HG03457 (cell line): ENCODE measurements around the gene MAP3K15.

Experiments used
- ATAC-seq: cut with Tn5 transposase; IDR thresholded peaks from one replicate; pipeline ENCODE4 v1.9.1; 2021; ENCODE audit warnings: moderate number of reproducible peaks; ENCODE audit not compliant: unreplicated experiment

MAP3K15 gene

GRCh38 chrX:19514791-19515614, at the start of gene MAP3K15:
MAP3K15 (minus strand) TSS chrX:19515508; CDS start chrX:19515261, 247 bp downstream.
- no peak for ATAC-seq

- ATAC-seq: no peak
Measured at GRCh38 chrX:19564606-19565005, 49.3 kb upstream of the MAP3K15 start.

- ATAC-seq: no peak
Measured at GRCh38 chrX:19563746-19564145, 48.4 kb upstream of the MAP3K15 start.

GRCh38 chrX:19563327-19563726, 48.0 kb upstream of the MAP3K15 start:
- ATAC-seq: no peak

- ATAC-seq: no peak
Measured at GRCh38 chrX:19560611-19561010, 45.3 kb upstream of the MAP3K15 start.

GRCh38 chrX:19557822-19558221, 42.5 kb upstream of the MAP3K15 start:
- ATAC-seq: no peak

GRCh38 chrX:19556202-19556601, 40.9 kb upstream of the MAP3K15 start:
- no peak for ATAC-seq

- ATAC-seq: no peak
Measured at GRCh38 chrX:19555683-19556082, 40.4 kb upstream of the MAP3K15 start.

- no peak for ATAC-seq
Measured at GRCh38 chrX:19555236-19555635, 39.9 kb upstream of the MAP3K15 start.

- no peak for ATAC-seq
Measured at GRCh38 chrX:19554786-19555185, 39.5 kb upstream of the MAP3K15 start.

GRCh38 chrX:19552793-19553192, 37.5 kb upstream of the MAP3K15 start:
- no peak for ATAC-seq

- ATAC-seq: no peak
Measured at GRCh38 chrX:19549838-19550237, 34.5 kb upstream of the MAP3K15 start.

- no peak for ATAC-seq
Measured at GRCh38 chrX:19548934-19549333, 33.6 kb upstream of the MAP3K15 start.

GRCh38 chrX:19548279-19548678, 33.0 kb upstream of the MAP3K15 start:
- no peak for ATAC-seq

GRCh38 chrX:19545651-19546050, 30.3 kb upstream of the MAP3K15 start:
- no peak for ATAC-seq

GRCh38 chrX:19544693-19545305, 29.5 kb upstream of the MAP3K15 start:
- ATAC-seq: no peak

- no peak for ATAC-seq
Measured at GRCh38 chrX:19543951-19544381, 28.7 kb upstream of the MAP3K15 start.

GRCh38 chrX:19543020-19543715, 27.9 kb upstream of the MAP3K15 start:
- ATAC-seq: no peak

- ATAC-seq: no peak
Measured at GRCh38 chrX:19541931-19542330, 26.6 kb upstream of the MAP3K15 start.

GRCh38 chrX:19541196-19541595, 25.9 kb upstream of the MAP3K15 start:
- ATAC-seq: no peak

- no peak for ATAC-seq
Measured at GRCh38 chrX:19540076-19540475, 24.8 kb upstream of the MAP3K15 start.

GRCh38 chrX:19539665-19540064, 24.4 kb upstream of the MAP3K15 start:
- ATAC-seq: no peak
